Measurements from ENCODE around the gene CLTRN. TPM values are rescaled to one million over a fixed set of nuclear protein-coding genes. Genes with fewer than 3 reads are reported as not detected.

CLTRN gene
- total and polyA plus RNA-seq, 2 donors (not counting 3 experiments of a cell fraction or from before 2014, with no cell fraction given) = 0.04 TPM; not detected in 1

- Histone ChIP-seq H3K9me3 (replicated peaks; ENCODE audit: control insufficient read depth, insufficient read depth, low read length) (no peaks in the 10 kb centered on the region), H3K4me1 (ENCODE audit: control insufficient read depth, extremely low read depth, insufficient read depth, low read length) (peaks cover 12% of the 10 kb centered on the region), H3K4me3 (replicated peaks in 1 of 3; ENCODE audit: insufficient read depth in 1 of 3, low read depth in 1 of 3, low read length in 3 of 3) (no peak overlapping the region), H3K9ac (replicated peaks; ENCODE audit: extremely low read depth, insufficient read depth, low read length) (no peak overlapping the region), H3K27me3 (ENCODE audit: control insufficient read depth in 2 of 2, insufficient read depth in 2 of 2, low read length in 2 of 2) (peaks cover 0 to 5% of the 10 kb centered on the region in 2 experiments), H3K4me2 (ENCODE audit: insufficient read depth, low read length) (no peak overlapping the region), H3K9me1 (replicated peaks; ENCODE audit: control insufficient read depth, extremely low read depth, insufficient read depth, low read length) (no peaks in the 10 kb centered on the region), H3K27ac (ENCODE audit: insufficient read depth, low read depth, low read length) (no peak overlapping the region), H3K36me3 (ENCODE audit: control insufficient read depth in 2 of 2, extremely low read depth in 1 of 2, insufficient read depth in 2 of 2, low read length in 2 of 2) (no peaks in the 10 kb centered on the region), H2AFZ (ENCODE audit: low read depth, low read length) (no peak overlapping the region), H3K79me2 (ENCODE audit: control insufficient read depth, insufficient read depth, low read length) (peaks cover 18% of the 10 kb centered on the region), H4K20me1 (replicated peaks; ENCODE audit: control insufficient read depth, extremely low read depth, insufficient read depth, low read length) (no peaks in the 10 kb centered on the region)
- CTCF ChIA-PET = interaction anchor here (1.2 kb wide), 1 partner anchor 105 kb away, joined by 3 read pairs; no protein-coding TSS in a partner anchor
- TF ChIP-seq MAX (IDR thresholded peaks at IDR 0.05; ENCODE audit: insufficient read depth, insufficient read length) (no peak), GATA2 (IDR thresholded peaks at IDR 0.05; ENCODE audit: insufficient read depth, insufficient read length, low read depth, low read length) (no peak), POLR2A (IDR thresholded peaks at IDR 0.05; ENCODE audit: low read depth, low read length) (no peak), CTCF (IDR thresholded peaks at IDR 0.05; ENCODE audit: extremely low read depth in 1 of 2, insufficient read depth in 1 of 2, low read depth in 1 of 2, low read length in 2 of 2) (no peak)
- DNase-seq (ENCODE audit: low read depth, low spot score) (no peak), FAIRE-seq (no peak)
- no TSS peak for BruUV-seq (replicated peaks)
- dilution Hi-C loops (cut with MboI; ENCODE audit: extremely low pct_ligation_motif_present, low sequenced_read_pairs) (no loop called here), intact Hi-C loops (cut with micrococcal nuclease) (loop anchor here (5.0 kb wide), 1 partner anchor 181 kb away; the partner anchor contains the start of gene PIR)
- POLR2A ChIA-PET = no interaction called here
Observed at GRCh38 chrX:15672881-15673280, 8.3 kb upstream of the CLTRN start.

- Histone ChIP-seq H3K4me1 (ENCODE audit: control insufficient read depth, extremely low read depth, insufficient read depth, low read length) (no peaks in the 10 kb centered on the region), H3K9ac (replicated peaks; ENCODE audit: extremely low read depth, insufficient read depth, low read length) (no peak overlapping the region), H3K27ac (ENCODE audit: insufficient read depth, low read depth, low read length) (no peak overlapping the region), H3K36me3 (ENCODE audit: control insufficient read depth in 2 of 2, extremely low read depth in 1 of 2, insufficient read depth in 2 of 2, low read length in 2 of 2) (no peaks in the 10 kb centered on the region), H2AFZ (ENCODE audit: low read depth, low read length) (no peak overlapping the region), H4K20me1 (replicated peaks; ENCODE audit: control insufficient read depth, extremely low read depth, insufficient read depth, low read length) (no peaks in the 10 kb centered on the region), H3K4me2 (ENCODE audit: insufficient read depth, low read length) (no peak overlapping the region), H3K9me1 (replicated peaks; ENCODE audit: control insufficient read depth, extremely low read depth, insufficient read depth, low read length) (no peaks in the 10 kb centered on the region), H3K27me3 (ENCODE audit: control insufficient read depth in 2 of 2, insufficient read depth in 2 of 2, low read length in 2 of 2) (peaks cover 4 to 11% of the 10 kb centered on the region in 2 experiments), H3K4me3 (replicated peaks in 1 of 3; ENCODE audit: insufficient read depth in 1 of 3, low read depth in 1 of 3, low read length in 3 of 3) (no peak overlapping the region), H3K9me3 (replicated peaks; ENCODE audit: control insufficient read depth, insufficient read depth, low read length) (no peaks in the 10 kb centered on the region), H3K79me2 (ENCODE audit: control insufficient read depth, insufficient read depth, low read length) (no peaks in the 10 kb centered on the region)
- ChIA-PET POLR2A (interaction anchor here (0.6 kb wide), 1 partner anchor 56 kb away, joined by 3 read pairs; no protein-coding TSS in a partner anchor), CTCF (no interaction called here)
- no peak for TF ChIP-seq JUN (IDR thresholded peaks at IDR 0.05; ENCODE audit: borderline replicate concordance, insufficient read depth, insufficient read length, low read depth)
- no peak for TF ChIP-seq EZH2 (IDR thresholded peaks at IDR 0.05; ENCODE audit: borderline replicate concordance, low read depth, low read length, severe bottlenecking)
- TF ChIP-seq POLR2A (IDR thresholded peaks at IDR 0.05; ENCODE audit: low read depth, low read length) = no peak
- TF ChIP-seq GATA2 (IDR thresholded peaks at IDR 0.05; ENCODE audit: insufficient read depth, insufficient read length, low read depth, low read length) = no peak
- TF ChIP-seq MAX (IDR thresholded peaks at IDR 0.05; ENCODE audit: insufficient read depth, insufficient read length) = no peak
- TF ChIP-seq FOS (IDR thresholded peaks at IDR 0.05; ENCODE audit: borderline replicate concordance, insufficient read depth, low read length) = no peak
- no peak for TF ChIP-seq CTCF (IDR thresholded peaks at IDR 0.05; ENCODE audit: extremely low read depth in 1 of 2, insufficient read depth in 1 of 2, low read depth in 1 of 2, low read length in 2 of 2)
- no peak for TF ChIP-seq POLR2AphosphoS5 (IDR thresholded peaks at IDR 0.05; ENCODE audit: insufficient read depth, low read depth, low read length)
- no peak for TF ChIP-seq MYC (IDR thresholded peaks at IDR 0.05; ENCODE audit: low read depth, low read length)
- intact Hi-C loops (cut with micrococcal nuclease) = no loop called here
- no peak for FAIRE-seq
- no TSS peak for BruUV-seq (replicated peaks)
- dilution Hi-C loops (cut with MboI; ENCODE audit: extremely low pct_ligation_motif_present, low sequenced_read_pairs) = no loop called here
- DNase-seq (ENCODE audit: low read depth, low spot score) = no peak
Observed at GRCh38 chrX:15663439-15663838, 1.2 kb downstream of the CLTRN start.
